Ureter (tissue), 1 donor: ENCODE results near the gene RNF144B. TPM values are rescaled to one million over a fixed set of nuclear protein-coding genes. Genes with fewer than 3 reads are reported as not detected.

Experiments used
- DNase-seq: peaks from one replicate; pipeline ENCODE4 v3.0.0-alpha.2; 2020; ENCODE audit warnings: low spot score
- total RNA-seq: library from RNA; stranded (reverse); gene quantifications from one replicate; pipeline ENCODE4 v1.2.4, GENCODE V29; 2023
- donor health status: DM: yes; HTN: yes; CAD: no.

Gene RNF144B
- total RNA-seq, 1 donor from 2014 or later: 34.0 TPM

DNA sequence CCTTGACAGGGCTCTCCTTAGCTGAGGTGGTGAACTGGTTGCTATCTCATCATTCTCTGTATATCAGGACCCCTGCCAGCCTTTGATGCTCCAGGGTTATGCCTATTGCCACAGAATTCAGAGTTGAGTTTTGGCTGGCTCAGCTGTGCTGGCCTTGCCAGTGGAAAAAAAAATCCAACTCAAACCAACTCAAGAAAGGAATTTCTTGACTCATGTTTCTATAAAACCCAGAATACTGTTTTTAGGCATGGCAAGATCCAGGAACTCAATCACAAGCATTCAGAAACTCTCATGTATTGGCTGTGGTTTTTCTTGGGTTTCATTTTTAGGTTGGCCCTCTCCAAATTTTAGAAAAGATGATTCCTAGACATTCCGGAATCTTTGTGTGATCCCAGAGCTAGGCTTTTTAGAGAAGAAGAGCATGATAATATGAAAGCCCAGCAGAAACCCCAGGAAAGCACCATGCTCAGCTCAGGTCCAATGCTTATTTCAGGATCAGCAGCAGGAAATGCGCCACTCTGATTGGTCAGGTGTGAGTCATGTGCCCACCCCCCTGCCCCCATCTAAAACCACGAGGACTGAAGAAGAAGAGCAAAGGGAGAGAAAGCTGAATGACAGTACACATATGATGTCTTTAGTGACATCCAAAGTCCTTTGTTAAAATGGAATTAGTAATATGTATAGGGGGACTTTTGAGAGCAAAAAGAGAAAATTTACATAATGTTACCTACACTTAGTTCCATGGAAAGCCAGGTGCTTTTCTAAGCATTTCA lies 122.9 kb downstream of the RNF144B start:
- no peak for DNase-seq

DNA sequence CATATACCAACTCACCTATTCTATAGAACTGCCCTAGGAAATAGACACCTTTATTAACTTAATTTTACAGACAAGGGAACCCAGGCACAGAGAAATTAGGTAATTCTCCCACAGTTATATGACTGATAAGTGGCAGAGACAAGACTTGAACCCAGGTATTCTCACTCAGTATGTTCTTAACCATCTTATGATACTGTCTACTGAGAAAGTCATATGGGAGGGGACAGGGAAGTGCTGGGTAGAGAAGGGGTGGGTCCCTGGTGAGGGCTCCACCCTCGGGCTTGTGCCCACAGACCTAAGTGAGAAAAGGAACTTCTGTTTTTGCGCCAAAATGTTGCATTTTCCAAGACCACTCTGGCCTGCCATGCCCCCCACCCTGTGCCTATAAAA lies 123.5 kb downstream of the RNF144B start:
- DNase-seq: no peak

DNA sequence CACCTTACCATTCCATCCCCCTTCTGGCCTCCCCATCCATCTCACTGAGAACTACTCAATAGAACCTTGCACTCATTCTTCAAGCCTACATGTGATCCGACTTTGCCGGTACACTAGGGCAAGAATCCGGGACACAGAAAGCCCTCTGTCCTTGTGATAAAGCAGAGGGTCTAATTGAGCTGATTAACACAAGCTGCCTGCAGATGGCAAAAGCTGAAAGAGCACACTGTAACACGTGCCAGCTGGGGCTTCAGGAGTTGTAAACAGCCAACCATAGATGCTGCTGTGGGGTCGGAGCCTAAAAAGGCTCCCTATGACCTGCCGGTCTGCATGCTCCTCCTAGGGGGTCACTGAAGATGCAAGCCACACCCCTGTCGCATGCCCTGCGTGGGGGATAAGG lies 124.1 kb downstream of the RNF144B start:
- no peak for DNase-seq

DNA sequence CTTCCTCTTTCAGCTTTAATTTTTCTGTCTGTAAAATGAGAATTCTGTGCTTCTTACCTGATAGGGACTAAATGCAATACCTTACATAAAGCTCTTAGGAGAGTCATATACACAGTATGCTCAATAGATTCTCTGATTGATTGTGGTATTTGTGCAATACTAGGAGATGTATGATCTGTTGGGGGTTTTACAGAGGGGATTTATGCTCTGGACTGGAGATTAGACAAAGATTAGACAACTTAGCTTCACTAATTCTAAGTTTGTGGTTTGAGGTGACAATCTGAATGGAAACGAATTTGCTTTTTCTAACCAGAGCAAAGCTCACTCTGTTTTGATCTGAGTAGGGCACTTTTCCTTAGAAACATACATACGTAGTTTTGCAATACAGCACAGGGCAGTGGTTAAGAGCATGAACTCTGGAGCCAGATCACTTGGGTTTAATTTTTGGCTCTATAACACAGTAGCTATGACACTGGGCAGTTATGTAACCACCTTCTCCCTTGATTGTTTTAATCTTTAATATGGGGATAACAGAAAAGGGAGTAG lies 126.2 kb downstream of the RNF144B start:
- DNase-seq: no peak

DNA sequence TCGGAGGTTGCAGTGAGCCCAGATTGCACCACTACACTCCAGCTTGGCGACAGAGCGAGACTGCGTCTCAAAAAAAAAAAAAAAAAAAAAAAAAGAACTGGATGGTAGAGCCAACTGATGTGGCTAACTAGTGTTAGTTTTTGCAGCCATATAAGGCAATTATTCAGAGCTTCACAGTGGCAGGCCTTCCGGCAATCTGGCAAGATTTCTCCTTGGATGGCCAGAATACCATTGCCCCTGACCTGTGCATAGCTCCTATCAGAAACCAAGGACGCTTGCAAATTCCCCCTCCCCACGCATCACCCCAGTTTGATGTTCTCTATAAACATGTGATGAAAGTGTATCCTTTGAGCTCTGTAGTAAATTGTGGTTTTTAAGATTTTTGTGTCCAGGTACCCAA lies 127.0 kb downstream of the RNF144B start:
- no peak for DNase-seq

DNA sequence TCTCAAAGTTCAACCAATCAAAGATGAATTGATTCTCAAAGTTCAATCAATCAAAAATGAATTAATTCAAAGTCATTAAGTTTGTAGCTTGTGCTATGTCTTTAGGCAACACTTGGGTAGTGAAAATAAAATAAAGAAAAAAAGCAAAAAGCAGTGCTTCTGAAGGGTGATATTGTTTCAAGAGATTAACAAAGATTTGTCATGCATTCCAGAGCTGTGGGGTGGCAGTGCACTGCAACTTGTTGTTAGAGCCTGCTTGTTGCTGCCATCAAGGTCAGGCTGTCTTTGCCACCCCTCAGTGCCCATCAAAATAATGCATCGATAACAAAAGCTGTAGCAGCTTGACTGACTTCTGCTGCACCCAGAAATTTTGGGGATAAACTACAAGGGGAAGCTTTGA lies 128.6 kb downstream of the RNF144B start:
- DNase-seq: no peak

Other genes with a start within 250 kb of the RNF144B start
- 9.5 TPM for gene TPMT, start 232.3 kb upstream of the RNF144B start, total RNA-seq
- 18.8 TPM for gene KDM1B, start 231.9 kb upstream of the RNF144B start, total RNA-seq
- 66.2 TPM for gene DEK, start 122.8 kb upstream of the RNF144B start, total RNA-seq